Lung (tissue), 12 donors: ENCODE data around the gene CAMKV. TPM values are rescaled to one million over a fixed set of nuclear protein-coding genes. Genes with fewer than 3 reads are reported as not detected.
A peak's percentile ranks its signal among the peaks of the same experiment; 100 is the strongest.

ENCODE experiments used
- ATAC-seq: fragments of 200-7000 bp; cut with Tn5 transposase; one replicate; pipeline ENCODE4 v1.9.1; 2020; ENCODE audit warnings: moderate number of reproducible peaks; ENCODE audit not compliant: insufficient read depth, low FRiP score
- DNase-seq, 3 donors: peaks; one replicate each; pipeline ENCODE4 v3.0.0-alpha.2; 2013 to 2017
- H3K27ac ChIP-seq, 2 donors: one replicate each; pipeline ENCODE4 v1.5.1; 2013; ENCODE audit warnings: mild to moderate bottlenecking in 2 of 2, moderate library complexity in 2 of 2, control low read depth in 1 of 2, inconsistent platforms in 1 of 2, low read depth in 1 of 2, low read length in 1 of 2
- H3K27me3 ChIP-seq, 3 donors: one replicate each; pipeline ENCODE4 v1.5.1; 2013; ENCODE audit warnings: low read length in 2 of 3; ENCODE audit not compliant: control insufficient read depth in 3 of 3, insufficient read depth in 3 of 3
- H3K36me3 ChIP-seq, 4 donors: one replicate each; pipeline ENCODE4 v1.5.1; 2013; ENCODE audit warnings: low read length in 4 of 4, mild to moderate bottlenecking in 1 of 4, moderate library complexity in 1 of 4; ENCODE audit not compliant: control insufficient read depth in 4 of 4, insufficient read depth in 4 of 4
- H3K4me1 ChIP-seq, 5 donors: one replicate each; pipeline ENCODE4 v1.5.1; 2013; ENCODE audit warnings: low read length in 5 of 5, mild to moderate bottlenecking in 2 of 5, moderate library complexity in 1 of 5; ENCODE audit not compliant: control insufficient read depth in 5 of 5, insufficient read depth in 5 of 5
- H3K4me3 ChIP-seq: one replicate; pipeline ENCODE4 v1.5.1; 2013; ENCODE audit warnings: mild to moderate bottlenecking, control low read depth, moderate library complexity
- H3K9ac ChIP-seq, 2 donors: one replicate each; pipeline ENCODE4 v1.5.1; 2013; ENCODE audit warnings: low read length in 2 of 2, control low read depth in 1 of 2; ENCODE audit not compliant: insufficient read depth in 1 of 2
- H3K9me3 ChIP-seq, 4 donors: one replicate each; pipeline ENCODE4 v1.5.1; 2013; ENCODE audit warnings: low read length in 3 of 4, mild to moderate bottlenecking in 1 of 4, moderate library complexity in 1 of 4; ENCODE audit not compliant: control insufficient read depth in 4 of 4, insufficient read depth in 3 of 4
- CTCF ChIP-seq: IDR thresholded peaks from 2 replicates; pipeline ENCODE4 v1.5.1; 2012; ENCODE audit warnings: mild to moderate bottlenecking; ENCODE audit errors: control extremely low read depth, extremely low read depth
- WGBS, 2 donors: extraction: QIAGEN DNeasy Blood & Tissue Kit; methylation state at CpG; one replicate each; pipeline ENCODE4 v1.1.7; 2013; 5-methylcytosine and 5-hydroxymethylcytosine counted together
- polyA plus RNA-seq, 2 donors: library from polyadenylated mRNA; stranded (reverse); fragments of 200-250 nt; gene quantifications; one replicate each; pipeline ENCODE4 v1.2.1, GENCODE V29; 2013
- total RNA-seq, 2 donors: library from RNA; depleted of rRNA in 1 of 2; stranded (reverse); fragments of >200 nt in 1 of 2; gene quantifications; one replicate each; pipeline ENCODE4 v1.2.1, GENCODE V29; 2014 to 2021
- donor health status: control.
- donor health status: control.
- donor health status: Bipolar disorder and iron deficiency.
- donor health status: healthy.
- donor health status: DM: yes; HTN: yes; CAD: no.

The CAMKV gene
- total and polyA plus RNA-seq, 4 donors = 0.34 TPM; not detected in 3

- Histone ChIP-seq H3K4me3 (no peak overlapping the region), H3K9me3 (peaks cover 0 to 3% (median 0%) of the 10 kb centered on the region in 4 donors), H3K4me1 (peaks cover 0 to 41% (median 12%) of the 10 kb centered on the region in 5 donors), H3K27me3 (no peaks in the 10 kb centered on the region), H3K9ac (no peak overlapping the region), H3K36me3 (no peaks in the 10 kb centered on the region), H3K27ac (no peak overlapping the region)
- DNase-seq (no peak), ATAC-seq (no peak)
- TF ChIP-seq CTCF = no peak
Measured at GRCh38 chr3:49878686-49879085, 9.0 kb upstream of the CAMKV start.

GRCh38 chr3:49877716-49878115 is 8.0 kb upstream of the CAMKV start:
- no peak overlapping the region for H3K4me3 ChIP-seq
- H3K27me3 ChIP-seq = no peaks in the 10 kb centered on the region
- no peak for TF ChIP-seq CTCF
- DNase-seq (peak; percentile 77 to 85 (median 78)), ATAC-seq (no peak)
- H3K9ac ChIP-seq = no peak overlapping the region
- H3K9me3 ChIP-seq = peaks cover 0 to 3% (median 0%) of the 10 kb centered on the region in 4 donors
- H3K36me3 ChIP-seq = no peaks in the 10 kb centered on the region
- H3K27ac ChIP-seq = no peak overlapping the region
- 54 to 76% methylated on average over 2 of the region's 2 CpGs for WGBS, 2 donors
- H3K4me1 ChIP-seq = peaks cover 0 to 40% (median 10%) of the 10 kb centered on the region in 5 donors

GRCh38 chr3:49876567-49876966 is 6.9 kb upstream of the CAMKV start:
- no peak overlapping the region for H3K27ac ChIP-seq
- H3K4me3 ChIP-seq = no peak overlapping the region
- H3K4me1 ChIP-seq = peaks cover 0 to 29% (median 8%) of the 10 kb centered on the region in 5 donors
- ATAC-seq (no peak), DNase-seq (no peak)
- no peak overlapping the region for H3K9ac ChIP-seq
- no peak for TF ChIP-seq CTCF
- no peaks in the 10 kb centered on the region for H3K36me3 ChIP-seq
- peaks cover 0 to 1% (median 0%) of the 10 kb centered on the region in 3 donors for H3K27me3 ChIP-seq
- WGBS, 2 donors = 81 to 88% methylated on average over 5 of the region's 5 CpGs
- H3K9me3 ChIP-seq = peaks cover 0 to 3% (median 0%) of the 10 kb centered on the region in 4 donors

GRCh38 chr3:49873623-49874022 is 3.9 kb upstream of the CAMKV start:
- Histone ChIP-seq H3K4me1 (peaks cover 0 to 20% (median 4%) of the 10 kb centered on the region in 5 donors), H3K9me3 (no peaks in the 10 kb centered on the region), H3K27me3 (peaks cover under 1 to 27% (median 18%) of the 10 kb centered on the region in 3 donors), H3K27ac (no peak overlapping the region), H3K9ac (no peak overlapping the region), H3K4me3 (no peak overlapping the region), H3K36me3 (no peaks in the 10 kb centered on the region)
- no peak for ATAC-seq
- DNase-seq = no peak
- 91 to 93% methylated on average over 8 of the region's 8 CpGs for WGBS, 2 donors
- no peak for TF ChIP-seq CTCF
